ENCODE measurements around the gene CSHL1.

The CSHL1 gene

DNA sequence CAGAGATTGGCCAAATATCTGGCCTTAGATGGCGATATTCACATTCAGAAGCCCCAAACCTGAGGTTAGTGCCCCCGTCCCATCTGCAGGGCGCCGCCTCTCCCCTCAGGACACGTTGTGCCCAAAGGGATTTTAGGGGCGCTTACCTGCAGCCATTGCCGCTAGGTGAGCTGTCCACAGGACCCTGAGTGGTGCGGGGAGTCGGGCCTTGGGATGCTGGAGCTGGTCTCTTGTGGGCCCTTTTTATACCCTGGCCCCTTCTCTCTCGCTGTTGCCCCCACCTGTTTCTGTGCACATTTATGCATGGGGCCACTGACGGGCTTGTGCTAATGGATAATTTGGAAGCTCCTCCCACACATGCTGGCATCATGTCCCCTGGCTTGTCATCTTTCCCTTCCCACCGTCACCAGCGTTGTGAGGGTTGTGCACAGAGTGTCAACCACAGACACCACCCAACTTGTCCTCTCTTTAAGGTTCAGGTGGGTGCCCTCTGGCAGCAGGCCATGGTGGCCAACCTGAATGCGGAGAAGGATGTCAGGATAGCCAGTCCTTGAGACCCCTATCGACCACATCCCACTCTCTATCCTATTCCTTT lies at the start of gene CSHL1:
TSS of gene CSHL1 (minus strand) at position 218 of the 595 bp plus-strand sequence. CDS start at position 156, 62 bp downstream.
- no peak for DNase-seq (ENCODE audit: low spot score)

GRCh38 chr17:63960430-63960829 lies 49.4 kb upstream of the CSHL1 start:
- DNase-seq (ENCODE audit: low spot score): no peak

GRCh38 chr17:63960006-63960405 lies 48.9 kb upstream of the CSHL1 start:
- DNase-seq (ENCODE audit: low spot score): no peak

DNA sequence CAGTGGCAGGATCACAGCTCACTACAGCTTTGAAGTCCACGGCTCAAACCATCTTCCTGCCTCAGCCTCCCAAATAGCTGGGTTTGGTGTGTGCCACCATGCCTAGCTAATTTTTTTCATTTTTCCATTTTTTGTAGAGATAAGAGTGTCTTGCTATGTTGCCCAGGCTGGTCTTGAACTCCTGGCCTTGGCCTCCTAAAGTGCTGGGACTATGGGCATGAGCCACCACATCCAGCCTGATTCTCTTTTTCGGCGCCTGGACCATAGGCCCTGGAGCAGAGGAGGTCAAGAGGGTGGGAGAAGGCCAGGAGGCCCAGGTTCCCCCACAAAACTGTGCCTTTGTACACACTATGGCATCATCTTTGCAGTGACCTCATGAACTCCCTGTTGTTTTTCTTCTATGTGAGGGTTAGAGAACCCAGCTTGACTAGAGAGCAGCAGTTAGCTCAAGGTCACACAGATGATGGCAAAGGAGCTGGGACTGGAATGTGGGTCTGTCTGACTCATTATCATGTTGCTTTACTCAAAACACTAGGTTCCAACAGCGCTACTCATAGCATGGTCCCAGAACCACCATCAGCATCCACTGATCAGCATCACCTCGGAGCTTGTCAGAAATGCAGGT lies 45.4 kb upstream of the CSHL1 start:
- DNase-seq (ENCODE audit: low spot score): peak; percentile 80

GRCh38 chr17:63955791-63956190 lies 44.7 kb upstream of the CSHL1 start:
- DNase-seq (ENCODE audit: low spot score): no peak

GRCh38 chr17:63955232-63955631 lies 44.2 kb upstream of the CSHL1 start:
- no peak for DNase-seq (ENCODE audit: low spot score)

GRCh38 chr17:63954402-63955063 lies 43.5 kb upstream of the CSHL1 start:
- no peak for DNase-seq (ENCODE audit: low spot score)

GRCh38 chr17:63950940-63951907 lies 40.2 kb upstream of the CSHL1 start:
- no peak for DNase-seq (ENCODE audit: low spot score)

DNA sequence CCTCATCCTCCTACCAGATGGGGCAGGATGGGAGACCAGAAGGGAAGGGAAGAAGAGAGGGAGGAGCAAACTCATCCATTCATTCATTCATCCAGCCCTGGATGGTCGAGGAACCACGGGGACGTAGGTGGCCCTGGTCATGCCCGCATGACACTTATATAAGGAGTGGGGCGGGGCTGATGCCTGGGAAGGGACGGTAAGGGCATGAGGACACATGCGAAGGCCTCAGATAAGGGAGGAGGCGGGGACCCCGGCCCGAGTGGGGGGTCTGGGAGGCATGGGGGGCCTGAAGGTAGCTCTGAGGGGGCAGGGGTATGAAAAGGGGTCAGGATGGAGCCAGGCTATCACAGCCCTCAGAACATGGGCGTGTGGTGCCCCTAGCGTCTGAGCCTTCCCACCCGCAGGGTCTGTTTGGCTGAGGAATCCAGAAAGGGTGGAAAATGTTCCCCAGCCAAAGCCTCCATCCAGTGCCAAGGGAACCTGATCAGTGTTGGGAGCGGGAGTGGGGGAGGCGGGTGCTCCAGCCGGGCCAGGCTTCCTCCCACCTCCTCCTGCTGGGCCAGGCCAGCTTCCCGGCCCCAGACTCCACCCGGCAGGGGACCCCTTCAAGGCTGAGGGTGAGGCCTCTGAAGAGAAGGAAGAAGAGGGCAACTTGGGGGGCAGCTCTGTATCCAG lies 38.7 kb upstream of the CSHL1 start:
- DNase-seq (ENCODE audit: low spot score): no peak

GRCh38 chr17:63948521-63948920 lies 37.5 kb upstream of the CSHL1 start:
- DNase-seq (ENCODE audit: low spot score): no peak

GRCh38 chr17:63947711-63948330 lies 36.8 kb upstream of the CSHL1 start:
- DNase-seq (ENCODE audit: low spot score): no peak

GRCh38 chr17:63946440-63947363 lies 35.6 kb upstream of the CSHL1 start:
- peak; percentile 84 for DNase-seq (ENCODE audit: low spot score)

- no peak for DNase-seq (ENCODE audit: low spot score)
Observed at GRCh38 chr17:63945784-63946439, 34.9 kb upstream of the CSHL1 start.

GRCh38 chr17:63944736-63945499 lies 33.9 kb upstream of the CSHL1 start:
- DNase-seq (ENCODE audit: low spot score): no peak

DNA sequence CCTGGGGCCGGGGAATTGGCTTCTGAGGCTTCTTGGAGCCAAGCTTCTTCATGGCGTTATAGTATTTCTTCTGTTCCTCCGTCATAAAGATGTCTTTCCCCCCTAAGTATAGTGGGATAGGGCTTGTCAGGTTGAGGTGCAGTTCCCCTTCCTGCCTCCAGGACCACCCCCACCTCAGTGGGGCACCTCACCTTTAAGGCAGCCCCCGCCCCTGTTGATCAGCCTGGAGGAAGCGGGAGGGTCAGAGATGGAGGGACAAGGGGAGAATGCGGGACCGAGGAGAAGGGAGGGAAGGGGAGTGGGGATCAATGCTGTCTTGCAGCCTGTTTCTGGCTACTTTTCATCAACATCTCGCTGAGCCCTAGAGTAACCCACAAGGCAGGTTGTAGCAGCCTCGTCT lies 32.7 kb upstream of the CSHL1 start:
- no peak for DNase-seq (ENCODE audit: low spot score)

- no peak for DNase-seq (ENCODE audit: low spot score)
Observed at GRCh38 chr17:63942309-63942985, 31.4 kb upstream of the CSHL1 start.

- no peak for DNase-seq (ENCODE audit: low spot score)
Observed at GRCh38 chr17:63941751-63942150, 30.7 kb upstream of the CSHL1 start.

- DNase-seq (ENCODE audit: low spot score): no peak
Observed at GRCh38 chr17:63941162-63941561, 30.1 kb upstream of the CSHL1 start.
